Vagina (tissue), 2 donors: ENCODE data around the gene DUSP8. TPM values are rescaled to one million over a fixed set of nuclear protein-coding genes. Genes with fewer than 3 reads are reported as not detected.
A peak's percentile ranks its signal among the peaks of the same experiment; 100 is the strongest.

ENCODE experiments used
- DNase-seq, 2 donors: peaks; one replicate each; pipeline ENCODE4 v3.0.0-alpha.2; 2017; ENCODE audit errors: extremely low spot score in 2 of 2
- H3K27ac ChIP-seq: fragments of 200-600 bp; sonication (generic); one replicate; pipeline ENCODE4 v1.5.1; 2019
- H3K27me3 ChIP-seq: fragments of 200-600 bp; sonication (generic); one replicate; pipeline ENCODE4 v1.5.1; 2019
- H3K36me3 ChIP-seq, 2 donors: fragments of 200-600 bp; sonication (generic); one replicate each; pipeline ENCODE4 v1.5.1; 2017 to 2019
- H3K4me1 ChIP-seq: fragments of 200-600 bp; sonication (generic); one replicate; pipeline ENCODE4 v1.5.1; 2019
- H3K4me3 ChIP-seq, 2 donors: fragments of 200-600 bp; sonication (generic); 1 replicate in 1 of 2; 2 replicates in 1 of 2; pipeline ENCODE4 v1.5.1; 2016 to 2019
- H3K9me3 ChIP-seq: fragments of 200-600 bp; sonication (generic); one replicate; pipeline ENCODE4 v1.5.1; 2019
- POLR2A ChIP-seq, 2 donors: fragments of 450-650 bp; IDR thresholded peaks; one replicate each; pipeline ENCODE4 v1.6.1; 2017; ENCODE audit warnings: antibody characterized with exemption in 2 of 2, mild to moderate bottlenecking in 2 of 2, moderate library complexity in 2 of 2
- POLR2AphosphoS5 ChIP-seq, 2 donors: sonication (generic); formaldehyde crosslinking; IDR thresholded peaks; one replicate each; pipeline ENCODE4 v1.9.0; 2017; ENCODE audit warnings: antibody characterized with exemption in 2 of 2, mild to moderate bottlenecking in 2 of 2, low read depth in 1 of 2; ENCODE audit not compliant: insufficient read depth in 1 of 2
- intact Hi-C: fragments of 100-400 bp; cut with DNase I; formaldehyde crosslinking; loops from one replicate; pipeline ENCODE4 v1.15.1; 2023
- total RNA-seq: library from RNA; depleted of rRNA; stranded (reverse); fragments of >200 nt; gene quantifications from one replicate; pipeline ENCODE4 v1.2.3, GENCODE V29; 2016
- TF ChIP-seq, protein P1 (sequence below), 3 experiments: fragments of 450-650 bp in 2 of 3; fragments of 200-600 bp in 1 of 3; sonication (generic) in 1 of 3; IDR thresholded peaks; one replicate each; pipeline ENCODE4 v1.5.1; 2017 to 2019; ENCODE audit warnings: antibody characterized with exemption in 3 of 3, mild to moderate bottlenecking in 2 of 3, moderate library complexity in 2 of 3

Gene DUSP8
- total RNA-seq, 1 donor from 2014 or later: 2.9 TPM

DNA sequence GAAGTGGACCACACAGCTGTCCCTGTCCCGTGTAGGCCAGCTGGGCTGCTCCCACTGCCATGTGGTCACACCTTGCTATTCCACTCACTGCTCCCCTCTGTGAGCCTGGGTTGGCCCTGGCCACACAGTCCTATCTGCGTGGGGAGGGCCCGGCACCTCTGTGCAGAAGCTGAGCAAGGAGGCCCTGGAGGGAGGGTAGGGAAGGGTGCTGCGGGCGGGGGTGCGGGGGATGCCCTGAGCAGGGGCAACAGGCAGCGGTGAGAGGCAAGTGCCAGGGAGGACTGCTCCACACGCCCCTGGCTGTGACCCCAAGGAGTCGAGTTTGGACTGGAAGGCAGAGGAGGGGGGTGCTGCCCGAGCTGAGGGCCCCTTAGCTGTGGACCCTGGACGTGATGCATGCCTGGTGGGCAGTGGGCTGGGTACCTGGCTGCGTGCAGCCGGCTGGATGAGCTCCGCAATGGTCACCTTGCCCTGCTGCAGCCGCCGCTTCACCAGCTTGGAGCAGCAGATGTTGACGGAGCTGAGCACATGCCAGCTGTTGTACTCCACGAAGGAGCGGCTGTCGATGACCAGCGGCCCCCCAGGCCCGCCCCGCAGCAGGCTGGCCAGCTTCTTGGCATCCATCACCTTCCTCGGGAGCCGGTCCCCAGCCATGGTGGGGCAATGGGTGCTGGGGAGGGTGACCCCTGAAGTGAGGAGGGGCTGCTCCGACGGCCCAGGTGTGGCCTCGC, 6.7 kb downstream of the DUSP8 start:
- TF ChIP-seq POLR2AphosphoS5 (IDR thresholded peaks at IDR 0.05; ENCODE audit: insufficient read depth in 1 of 2, low read depth in 1 of 2) (no peak), POLR2A (IDR thresholded peaks at IDR 0.05) (no peak)
- TF ChIP-seq, protein P1, sequence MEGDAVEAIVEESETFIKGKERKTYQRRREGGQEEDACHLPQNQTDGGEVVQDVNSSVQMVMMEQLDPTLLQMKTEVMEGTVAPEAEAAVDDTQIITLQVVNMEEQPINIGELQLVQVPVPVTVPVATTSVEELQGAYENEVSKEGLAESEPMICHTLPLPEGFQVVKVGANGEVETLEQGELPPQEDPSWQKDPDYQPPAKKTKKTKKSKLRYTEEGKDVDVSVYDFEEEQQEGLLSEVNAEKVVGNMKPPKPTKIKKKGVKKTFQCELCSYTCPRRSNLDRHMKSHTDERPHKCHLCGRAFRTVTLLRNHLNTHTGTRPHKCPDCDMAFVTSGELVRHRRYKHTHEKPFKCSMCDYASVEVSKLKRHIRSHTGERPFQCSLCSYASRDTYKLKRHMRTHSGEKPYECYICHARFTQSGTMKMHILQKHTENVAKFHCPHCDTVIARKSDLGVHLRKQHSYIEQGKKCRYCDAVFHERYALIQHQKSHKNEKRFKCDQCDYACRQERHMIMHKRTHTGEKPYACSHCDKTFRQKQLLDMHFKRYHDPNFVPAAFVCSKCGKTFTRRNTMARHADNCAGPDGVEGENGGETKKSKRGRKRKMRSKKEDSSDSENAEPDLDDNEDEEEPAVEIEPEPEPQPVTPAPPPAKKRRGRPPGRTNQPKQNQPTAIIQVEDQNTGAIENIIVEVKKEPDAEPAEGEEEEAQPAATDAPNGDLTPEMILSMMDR (IDR thresholded peaks at IDR 0.05): no peak
- intact Hi-C loops: no loop called here
- Histone ChIP-seq H3K36me3 (no peaks in the 10 kb centered on the region), H3K4me3 (no peak overlapping the region), H3K27ac (no peak overlapping the region), H3K4me1 (peaks cover 16% of the 10 kb centered on the region), H3K27me3 (no peaks in the 10 kb centered on the region), H3K9me3 (no peaks in the 10 kb centered on the region)
- DNase-seq: no peak

GRCh38 chr11:1564535-1565172, 7.4 kb downstream of the DUSP8 start:
- H3K27ac ChIP-seq: peak overlapping the region; percentile 43
- TF ChIP-seq, protein P1 (IDR thresholded peaks at IDR 0.05): no peak
- TF ChIP-seq POLR2AphosphoS5 (IDR thresholded peaks at IDR 0.05; ENCODE audit: insufficient read depth in 1 of 2, low read depth in 1 of 2): peak in 1 of 2 donors; percentile 18
- H3K9me3 ChIP-seq: no peaks in the 10 kb centered on the region
- H3K36me3 ChIP-seq: no peaks in the 10 kb centered on the region
- no peak overlapping the region for H3K4me3 ChIP-seq
- DNase-seq: no peak
- peaks cover 17% of the 10 kb centered on the region for H3K4me1 ChIP-seq
- intact Hi-C loops: no loop called here
- H3K27me3 ChIP-seq: no peaks in the 10 kb centered on the region

GRCh38 chr11:1563697-1564534, 8.2 kb downstream of the DUSP8 start:
- Histone ChIP-seq H3K4me3 (no peak overlapping the region), H3K27ac (no peak overlapping the region), H3K36me3 (no peaks in the 10 kb centered on the region), H3K4me1 (peaks cover 24% of the 10 kb centered on the region), H3K9me3 (no peaks in the 10 kb centered on the region), H3K27me3 (no peaks in the 10 kb centered on the region)
- intact Hi-C loops: no loop called here
- no peak for TF ChIP-seq POLR2AphosphoS5 (IDR thresholded peaks at IDR 0.05; ENCODE audit: insufficient read depth in 1 of 2, low read depth in 1 of 2)
- TF ChIP-seq POLR2A (IDR thresholded peaks at IDR 0.05): no peak
- TF ChIP-seq, protein P1 (IDR thresholded peaks at IDR 0.05): no peak
- DNase-seq: no peak

DNA sequence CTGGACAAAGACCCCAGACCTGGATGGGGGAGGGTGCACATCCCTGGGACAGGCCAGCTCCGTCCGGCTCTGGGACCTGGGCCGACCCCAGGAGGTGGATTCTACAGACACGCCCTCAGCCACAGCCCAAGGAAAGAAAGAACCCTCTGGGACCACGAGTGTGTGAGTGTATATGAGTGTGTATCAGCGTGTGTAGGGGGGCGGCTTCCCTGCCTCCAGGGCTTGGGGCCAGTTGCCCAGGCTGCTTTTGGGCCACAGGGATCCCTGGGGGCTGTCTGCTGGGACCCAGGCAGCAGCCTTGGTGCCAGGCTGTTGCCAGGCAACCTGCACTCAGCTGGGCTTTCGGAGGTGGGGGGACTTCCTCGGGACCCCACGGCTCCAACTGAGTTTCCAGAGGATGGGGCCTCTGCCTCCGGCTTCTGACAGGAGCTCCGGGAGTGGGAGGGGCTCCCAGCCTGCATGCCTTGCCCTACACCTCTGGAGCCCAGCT, 8.9 kb downstream of the DUSP8 start:
- H3K36me3 ChIP-seq: no peaks in the 10 kb centered on the region
- no peaks in the 10 kb centered on the region for H3K9me3 ChIP-seq
- peaks cover 31% of the 10 kb centered on the region for H3K4me1 ChIP-seq
- H3K27ac ChIP-seq: no peak overlapping the region
- no peaks in the 10 kb centered on the region for H3K27me3 ChIP-seq
- no peak for DNase-seq
- TF ChIP-seq POLR2AphosphoS5 (IDR thresholded peaks at IDR 0.05; ENCODE audit: insufficient read depth in 1 of 2, low read depth in 1 of 2) (no peak), POLR2A (IDR thresholded peaks at IDR 0.05) (no peak)
- intact Hi-C loops: no loop called here
- H3K4me3 ChIP-seq: no peak overlapping the region

- intact Hi-C loops: no loop called here
- no peaks in the 10 kb centered on the region for H3K36me3 ChIP-seq
- no peaks in the 10 kb centered on the region for H3K9me3 ChIP-seq
These were observed 9.5 kb downstream of the DUSP8 start for GRCh38 chr11:1562469-1563148.

More at GRCh38 chr11:1562469-1563148, 9.5 kb downstream of the DUSP8 start:
- Histone ChIP-seq H3K4me1 (peaks cover 37% of the 10 kb centered on the region), H3K27me3 (no peaks in the 10 kb centered on the region), H3K27ac (no peak overlapping the region), H3K4me3 (no peak overlapping the region)
- DNase-seq: no peak
- no peak for TF ChIP-seq POLR2AphosphoS5 (IDR thresholded peaks at IDR 0.05; ENCODE audit: insufficient read depth in 1 of 2, low read depth in 1 of 2)
- TF ChIP-seq, protein P1 (IDR thresholded peaks at IDR 0.05): no peak
- no peak for TF ChIP-seq POLR2A (IDR thresholded peaks at IDR 0.05)
